OCI-LY7 (cell line): Measurements from ENCODE around the gene TSPAN5. TPM values are rescaled to one million over a fixed set of nuclear protein-coding genes. Genes with fewer than 3 reads are reported as not detected.

Experiments
- BruUV-seq: library from RNA; stranded (reverse); fragments of 400-500 nt; replicated peaks from 2 replicates; lab custom pipeline; 2021; lab: Mats Ljungman, UMichigan
- CTCF ChIA-PET: fragments of 300-600 bp; sonication (Branson Sonifier 250); formaldehyde crosslinking; loops from one replicate; lab custom pipeline; 2022; ENCODE audit warnings: antibody characterized with exemption; ENCODE audit not compliant: unreplicated experiment; lab: Charles Lee
- POLR2A ChIA-PET: fragments of 300-600 bp; sonication (Branson Sonifier 250); formaldehyde crosslinking; loops from one replicate; lab custom pipeline; 2022; ENCODE audit warnings: antibody characterized with exemption; lab: Charles Lee
- DNase-seq: peaks from one replicate; pipeline ENCODE4 v3.0.0-alpha.2; 2015; ENCODE audit warnings: low spot score
- H2AFZ ChIP-seq: fragments of 200-600 bp; sonication (generic), shearing (Covaris generic); 2 replicates; pipeline ENCODE4 v1.6.1; 2014; ENCODE audit warnings: mild to moderate bottlenecking, antibody characterized with exemption, low read length, moderate library complexity
- H3K27ac ChIP-seq: fragments of 200-600 bp; sonication (generic); 2 replicates; pipeline ENCODE4 v1.5.1; 2014; ENCODE audit warnings: mixed run types, low read depth, mild to moderate bottlenecking, moderate library complexity, low read length, inconsistent platforms; ENCODE audit not compliant: poor library complexity, severe bottlenecking
- H3K36me3 ChIP-seq: fragments of 200-600 bp; sonication (generic); 2 replicates; pipeline ENCODE4 v1.6.1; 2014; ENCODE audit warnings: mild to moderate bottlenecking, antibody characterized with exemption, low read length, moderate library complexity, mixed read lengths; ENCODE audit not compliant: insufficient read depth
- H3K4me1 ChIP-seq: fragments of 200-600 bp; sonication (generic); 2 replicates; pipeline ENCODE4 v1.5.1; 2014; ENCODE audit warnings: mild to moderate bottlenecking, low read length; ENCODE audit not compliant: insufficient read depth, poor library complexity, severe bottlenecking
- H3K4me2 ChIP-seq: fragments of 200-600 bp; sonication (generic); 2 replicates; pipeline ENCODE4 v1.6.1; 2014; ENCODE audit warnings: mild to moderate bottlenecking, low read length
- H3K4me3 ChIP-seq: fragments of 200-600 bp; sonication (generic); 2 replicates; pipeline ENCODE4 v1.5.1; 2014; ENCODE audit warnings: mild to moderate bottlenecking, low read depth, low read length; ENCODE audit not compliant: poor library complexity, severe bottlenecking
- H3K79me2 ChIP-seq: fragments of 200-600 bp; sonication (generic); 2 replicates; pipeline ENCODE4 v1.6.1; 2016; ENCODE audit warnings: low read depth, mild to moderate bottlenecking, low read length, moderate library complexity, mixed read lengths; ENCODE audit not compliant: insufficient read depth
- H3K9me2 ChIP-seq: fragments of 200-600 bp; sonication (generic); 2 replicates; pipeline ENCODE4 v1.6.1; 2016; ENCODE audit warnings: mild to moderate bottlenecking, low read length, mixed read lengths; ENCODE audit not compliant: insufficient read depth
- H3K9me3 ChIP-seq: fragments of 200-600 bp; sonication (generic); 2 replicates; pipeline ENCODE4 v1.6.1; 2014; ENCODE audit warnings: mild to moderate bottlenecking, mixed run types, low read length, mixed read lengths
- H4K20me1 ChIP-seq: fragments of 200-600 bp; sonication (generic); 2 replicates; pipeline ENCODE4 v1.6.1; 2014; ENCODE audit warnings: mild to moderate bottlenecking, antibody characterized with exemption, low read length, moderate library complexity, mixed read lengths; ENCODE audit not compliant: insufficient read depth
- CTCF ChIP-seq: fragments of 200-600 bp; sonication (generic); conservative IDR thresholded peaks from 2 replicates; pipeline ENCODE4 v1.5.1; 2014; ENCODE audit warnings: mild to moderate bottlenecking, antibody characterized with exemption, low read length, moderate library complexity, mixed read lengths
- EZH2phosphoT487 ChIP-seq: fragments of 200-600 bp; sonication (generic); IDR thresholded peaks from 2 replicates; pipeline ENCODE4 v1.6.1; 2018; ENCODE audit warnings: low read depth, borderline replicate concordance, mild to moderate bottlenecking, mixed run types, antibody characterized with exemption, low read length, moderate library complexity, mixed read lengths
- intact Hi-C: fragments of 100-400 bp; cut with micrococcal nuclease; formaldehyde crosslinking; loops from one replicate; pipeline ENCODE4 v1.10.0; 2022; ENCODE audit not compliant: unreplicated experiment
- total RNA-seq, 2 experiments: library from RNA; depleted of rRNA in 1 of 2; stranded (reverse); fragments of >200 nt in 1 of 2; shearing (Covaris generic) in 1 of 2; gene quantifications; 2 replicates each; pipeline ENCODE4 v1.2.3, GENCODE V29; 2014 to 2022

The TSPAN5 gene
- total RNA-seq, 2 experiments from 2014 or later, result not detected

GRCh38 chr4:98516042-98516440 is 142.4 kb downstream of the TSPAN5 start:
- DNase-seq, result no peak
- Histone ChIP-seq H3K79me2 (no peaks in the 10 kb centered on the region), H3K9me2 (no peaks in the 10 kb centered on the region), H3K4me3 (no peak overlapping the region), H3K36me3 (no peaks in the 10 kb centered on the region), H4K20me1 (no peaks in the 10 kb centered on the region), H3K4me2 (no peak overlapping the region), H3K4me1 (peaks cover 9% of the 10 kb centered on the region), H3K27ac (no peak overlapping the region), H3K9me3 (no peaks in the 10 kb centered on the region), H2AFZ (no peak overlapping the region)
- intact Hi-C loops, result no loop called here
- CTCF ChIA-PET, result no interaction called here
- BruUV-seq, result no TSS peak
- POLR2A ChIA-PET, result no interaction called here
- TF ChIP-seq CTCF, result no peak
- no peak for TF ChIP-seq EZH2phosphoT487

- Histone ChIP-seq H4K20me1 (no peaks in the 10 kb centered on the region), H3K9me3 (no peaks in the 10 kb centered on the region), H3K27ac (no peak overlapping the region), H2AFZ (no peak overlapping the region), H3K4me2 (no peak overlapping the region), H3K9me2 (no peaks in the 10 kb centered on the region), H3K36me3 (no peaks in the 10 kb centered on the region), H3K79me2 (no peaks in the 10 kb centered on the region), H3K4me1 (peaks cover 9% of the 10 kb centered on the region), H3K4me3 (no peak overlapping the region)
- BruUV-seq, result no TSS peak
- no peak for TF ChIP-seq CTCF
- TF ChIP-seq EZH2phosphoT487, result no peak
- POLR2A ChIA-PET, result interaction anchor here (0.6 kb wide), 1 partner anchor 15 kb away, joined by 3 read pairs; no protein-coding TSS in a partner anchor
- intact Hi-C loops, result no loop called here
- no peak for DNase-seq
- CTCF ChIA-PET, result no interaction called here
Observed at GRCh38 chr4:98515470-98515809, 143.0 kb downstream of the TSPAN5 start.

- CTCF ChIA-PET, result no interaction called here
- Histone ChIP-seq H3K9me2 (no peaks in the 10 kb centered on the region), H3K9me3 (no peaks in the 10 kb centered on the region), H3K4me2 (no peak overlapping the region), H3K36me3 (no peaks in the 10 kb centered on the region), H2AFZ (no peak overlapping the region), H3K4me3 (no peak overlapping the region), H3K4me1 (peaks cover 9% of the 10 kb centered on the region), H3K27ac (no peak overlapping the region), H4K20me1 (no peaks in the 10 kb centered on the region), H3K79me2 (no peaks in the 10 kb centered on the region)
- POLR2A ChIA-PET, result interaction anchor here (0.6 kb wide), 2 partner anchors 16 kb away, joined by 3 read pairs; no protein-coding TSS in a partner anchor
- TF ChIP-seq EZH2phosphoT487, result no peak
- TF ChIP-seq CTCF, result no peak
- no TSS peak for BruUV-seq
- intact Hi-C loops, result no loop called here
- DNase-seq, result no peak
Observed at GRCh38 chr4:98514741-98515469, 143.5 kb downstream of the TSPAN5 start.
